SKM-1 treated with dmso at 0.1 percent for 144 hours (cell line): Measurements from ENCODE around the gene PRSS56.

Source experiments
- DNase-seq: peaks from one replicate; lab custom pipeline; 2025; ENCODE audit not compliant: unreplicated experiment; lab: John Stamatoyannopoulos, UW

Gene PRSS56

DNA sequence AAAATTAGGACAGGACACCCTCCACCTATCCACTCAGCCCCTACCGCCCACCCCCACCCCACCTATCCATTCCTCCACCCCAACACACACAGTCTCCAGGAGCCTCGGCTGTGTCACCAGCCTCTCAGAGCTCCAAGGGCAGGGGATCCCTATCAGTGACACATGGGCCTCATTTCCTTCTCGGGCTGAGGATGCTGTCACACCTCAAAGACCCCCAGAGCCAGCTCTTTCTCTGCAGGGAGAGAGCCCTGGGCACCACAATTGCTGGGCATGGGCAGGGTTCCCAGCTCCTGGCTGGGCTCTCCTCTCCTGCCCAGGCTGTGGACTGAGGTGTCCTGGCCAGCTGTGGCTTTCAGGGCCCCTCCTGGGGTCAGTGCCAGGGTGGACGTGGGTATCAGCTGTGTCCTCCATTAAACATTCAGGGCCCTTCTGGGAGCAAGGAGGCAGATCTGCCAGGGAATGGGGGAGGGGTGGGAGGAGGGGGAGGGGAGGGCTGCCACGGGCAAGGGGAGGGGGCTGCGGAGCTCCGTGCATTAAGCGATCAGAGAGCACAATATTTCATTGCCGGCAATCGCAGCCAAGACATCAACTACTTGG, 18.3 kb upstream of the PRSS56 start:
- DNase-seq, result no peak

DNA sequence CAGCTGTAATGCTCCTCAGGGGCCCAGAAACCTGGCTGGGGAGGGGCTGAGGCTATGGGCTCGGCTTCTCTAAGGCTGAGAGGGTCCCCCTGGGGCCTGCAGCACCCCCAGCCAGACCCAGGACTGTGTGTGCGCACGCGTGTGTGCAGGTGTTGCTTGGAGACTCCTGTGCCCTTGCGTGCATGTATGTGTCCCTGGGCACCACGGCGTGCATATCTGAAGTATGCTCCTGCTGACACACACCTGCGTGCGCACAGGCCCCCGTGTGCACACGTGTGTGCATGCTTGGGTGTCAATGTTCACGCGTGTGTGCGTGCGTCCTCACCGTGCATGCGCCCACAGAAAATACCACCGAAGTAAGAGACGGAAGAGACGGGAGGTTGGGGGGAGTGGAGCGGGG, 17.7 kb upstream of the PRSS56 start:
- DNase-seq, result no peak

DNA sequence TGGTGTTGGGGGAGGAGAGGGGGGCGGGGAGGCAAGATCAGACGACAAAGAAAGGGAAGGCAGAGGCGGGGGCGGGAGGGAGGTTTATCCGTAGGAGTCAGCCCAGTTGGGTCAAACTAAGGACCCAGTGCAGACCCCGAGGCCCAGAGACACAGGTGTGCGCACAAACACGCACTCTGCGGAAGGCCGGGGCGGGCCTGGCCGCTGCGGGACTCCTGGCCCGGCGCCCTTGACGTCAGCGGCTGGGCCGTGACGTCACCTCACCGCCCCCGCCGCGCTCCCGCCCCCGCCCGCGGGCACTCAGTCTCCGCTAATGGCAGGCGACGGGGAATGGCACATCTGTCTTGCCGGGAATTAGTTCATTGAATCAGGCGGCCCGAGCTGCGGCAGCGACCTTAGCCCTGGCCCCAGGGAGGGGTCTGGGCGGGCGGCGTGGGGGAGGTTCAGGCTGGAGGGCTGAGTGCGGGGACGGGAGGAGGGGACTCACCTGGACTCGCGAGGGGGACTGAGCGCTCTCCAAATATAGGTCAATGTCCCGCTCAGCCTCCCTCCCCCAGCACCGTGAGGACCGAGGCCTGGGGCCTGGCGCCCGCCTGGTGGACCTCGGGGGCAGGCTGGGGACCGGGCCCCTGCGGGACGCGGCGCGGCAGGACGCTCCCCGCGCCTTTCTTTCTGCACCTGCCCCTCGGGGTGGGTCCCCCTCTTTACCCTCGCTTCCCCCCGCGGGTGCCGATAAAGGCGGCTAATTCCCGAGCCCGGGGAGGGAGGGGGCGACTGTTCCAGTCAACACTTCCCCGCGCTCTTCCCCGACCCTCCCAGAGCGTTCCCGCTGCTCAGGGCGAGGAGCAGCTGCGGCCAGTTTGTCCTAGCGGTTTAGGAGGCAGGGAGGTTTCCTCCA, 17.0 kb upstream of the PRSS56 start:
- no peak for DNase-seq

DNA sequence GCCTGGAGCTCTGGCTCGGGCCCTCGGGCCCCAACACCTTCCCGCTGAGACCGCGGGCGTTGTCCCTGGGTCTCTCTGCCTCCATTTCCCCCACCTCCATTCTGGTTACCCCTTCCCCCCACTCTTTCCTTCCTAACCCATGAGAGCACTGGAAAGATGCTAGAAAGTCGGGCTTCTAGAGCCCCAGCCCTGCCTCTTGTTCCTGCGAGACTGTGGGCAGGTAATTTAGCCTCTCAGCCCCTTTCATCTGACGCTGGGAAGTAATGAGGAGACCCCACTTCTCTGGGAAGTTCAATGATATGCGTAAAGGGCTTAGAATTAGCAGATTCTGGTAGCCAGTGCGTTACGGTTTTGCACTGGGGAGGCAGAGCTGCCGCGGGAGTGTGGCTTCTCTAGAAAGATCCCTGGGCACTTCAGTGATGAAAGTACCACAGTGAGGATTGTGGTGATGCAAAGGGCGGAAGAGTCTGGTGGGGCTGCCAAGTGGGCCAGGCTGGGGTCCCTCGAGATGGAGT, 16.3 kb upstream of the PRSS56 start:
- DNase-seq, result no peak

DNA sequence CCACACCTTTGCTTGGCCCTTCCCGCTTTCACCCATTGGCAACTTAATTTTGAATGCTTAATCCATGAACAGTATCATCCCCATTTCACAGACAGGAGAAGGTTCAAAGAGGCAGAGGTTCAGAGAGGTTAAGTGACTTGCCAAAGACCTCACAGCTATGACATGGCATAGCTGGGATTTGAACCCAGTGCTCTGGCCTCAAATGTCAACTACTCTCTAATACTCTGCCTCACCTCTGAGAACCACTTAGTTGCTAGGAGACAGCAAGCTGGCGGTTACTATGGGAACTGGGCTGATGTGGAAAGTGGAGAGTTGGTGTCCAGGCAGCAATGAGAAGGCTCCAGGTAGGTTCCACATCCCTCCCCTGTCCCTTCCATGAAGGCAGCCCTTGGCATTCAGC, 15.8 kb upstream of the PRSS56 start:
- no peak for DNase-seq

DNA sequence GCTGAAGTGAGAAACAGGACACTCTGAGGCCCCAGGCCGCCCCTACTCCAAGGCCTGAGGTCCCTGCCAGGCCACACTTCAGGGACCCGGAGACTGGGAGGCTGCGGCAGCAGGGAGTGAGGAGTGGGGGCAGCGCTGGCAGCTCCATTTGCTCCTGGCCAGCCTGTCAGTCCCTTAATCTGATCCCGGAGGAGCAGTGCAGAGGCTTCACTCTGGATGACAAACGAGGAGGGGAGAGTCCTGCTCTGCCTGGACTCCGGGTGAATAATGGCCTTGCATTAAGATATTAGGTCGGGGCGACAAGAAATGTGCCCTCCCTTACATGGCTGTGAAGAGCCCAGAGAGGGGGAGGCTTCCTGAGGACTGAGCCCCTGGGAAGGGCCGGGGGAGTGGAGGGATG, 14.3 kb upstream of the PRSS56 start:
- no peak for DNase-seq

DNA sequence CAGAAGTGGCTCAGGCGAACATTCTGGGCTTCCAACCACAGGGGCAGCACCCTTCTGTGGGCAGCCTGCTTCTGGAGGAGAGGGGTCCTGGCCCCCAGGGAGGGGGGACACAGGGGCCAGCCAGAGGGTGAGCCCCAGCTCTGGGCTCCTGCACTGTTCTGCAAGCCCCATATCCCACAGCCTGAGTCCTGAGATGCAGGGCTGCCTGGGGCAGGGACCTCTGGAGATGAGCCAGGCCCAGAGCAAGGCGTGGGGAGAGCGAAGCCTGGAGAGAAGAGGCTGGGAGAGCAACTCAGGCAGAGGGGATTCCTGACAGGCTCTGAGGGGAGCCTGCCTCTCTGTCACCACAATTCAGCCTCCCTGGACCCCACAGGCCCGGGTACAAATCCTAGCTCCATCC, 13.5 kb upstream of the PRSS56 start:
- no peak for DNase-seq

DNA sequence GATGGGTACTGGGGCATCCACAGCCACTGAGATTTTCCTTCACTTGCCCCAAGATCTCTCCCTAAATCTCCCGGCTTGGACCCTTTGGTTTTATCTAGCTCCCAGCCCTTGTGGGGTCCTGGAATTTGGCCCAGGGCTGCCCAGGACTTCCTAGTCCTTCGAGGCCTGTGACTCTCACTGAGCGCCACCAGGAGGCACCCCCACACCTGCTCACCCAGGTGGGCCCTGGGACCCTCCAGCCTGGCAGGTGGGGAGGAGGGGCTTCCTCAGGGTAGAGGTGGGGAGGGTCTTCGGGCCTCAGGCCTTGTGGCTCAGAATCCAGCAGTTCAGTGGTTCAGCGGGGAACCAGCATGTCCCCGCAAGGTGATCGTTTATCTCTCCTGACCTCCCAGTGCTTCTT, 11.9 kb upstream of the PRSS56 start:
- no peak for DNase-seq

DNA sequence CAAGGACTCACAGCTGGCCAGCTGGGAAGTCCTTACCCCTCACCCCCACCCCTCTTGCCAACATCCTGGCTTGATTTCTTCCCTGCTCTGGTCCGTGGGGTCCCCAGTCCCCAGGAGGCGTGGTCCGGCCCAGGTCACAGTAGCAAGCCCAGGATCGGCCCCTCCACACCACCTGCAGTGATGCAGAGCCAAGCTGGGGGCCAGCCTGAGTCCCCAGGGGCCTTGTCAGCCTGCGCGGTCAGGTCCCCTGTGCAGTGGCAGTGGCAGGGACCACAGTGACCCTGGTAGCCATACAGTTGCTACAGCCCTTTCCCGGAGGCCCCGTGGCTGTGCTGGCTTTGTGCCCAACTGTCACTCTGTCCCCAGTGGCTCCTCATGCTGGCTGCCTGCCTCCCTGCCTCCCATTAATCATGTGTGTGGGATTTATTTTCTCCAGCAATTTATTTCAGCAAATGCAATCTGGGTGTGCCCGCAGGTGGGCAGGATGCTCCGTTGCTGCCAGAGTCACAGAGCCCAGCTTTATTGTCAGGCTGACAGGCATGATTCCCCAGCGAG, 8.8 kb upstream of the PRSS56 start:
- DNase-seq, result no peak

DNA sequence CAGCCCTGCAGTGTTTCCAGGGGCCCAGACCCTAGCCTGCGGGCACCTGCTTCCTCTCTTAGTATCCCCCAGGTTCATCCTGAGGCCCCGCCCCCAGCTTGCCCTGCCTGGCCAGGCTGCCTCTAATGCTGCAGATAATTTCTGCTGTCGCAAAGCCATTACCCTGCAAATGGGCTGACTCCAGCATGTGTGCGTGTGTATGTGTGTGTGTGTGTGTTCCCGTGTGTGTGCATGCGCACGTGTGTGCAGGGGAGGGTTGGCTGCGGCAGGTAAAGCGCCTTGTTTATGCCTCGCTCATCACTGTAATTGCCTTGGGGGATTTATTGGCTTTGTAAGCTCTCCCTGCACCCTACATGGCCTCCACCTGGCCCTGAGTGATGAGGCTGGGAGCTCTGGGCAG, 7.6 kb upstream of the PRSS56 start:
- no peak for DNase-seq

DNA sequence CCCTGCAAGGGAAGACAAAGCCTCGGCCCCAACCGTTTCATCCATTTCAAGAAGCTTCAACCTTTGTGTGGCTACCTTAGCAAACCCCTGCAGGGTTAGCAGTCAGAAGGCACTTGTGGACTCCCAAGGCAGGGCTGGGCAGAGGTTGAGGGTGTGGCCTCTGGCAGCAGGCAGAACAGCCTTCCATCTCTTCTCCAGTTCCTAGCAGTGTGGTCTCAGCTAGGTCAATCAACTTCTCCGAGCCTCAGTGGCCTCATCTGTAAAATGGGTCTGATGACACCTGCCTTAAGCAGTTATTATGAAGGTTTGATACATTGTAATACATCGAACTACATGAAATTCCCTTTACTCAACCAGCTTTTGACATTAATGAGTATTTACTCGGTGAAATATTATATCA, 6.8 kb upstream of the PRSS56 start:
- DNase-seq, result no peak

DNA sequence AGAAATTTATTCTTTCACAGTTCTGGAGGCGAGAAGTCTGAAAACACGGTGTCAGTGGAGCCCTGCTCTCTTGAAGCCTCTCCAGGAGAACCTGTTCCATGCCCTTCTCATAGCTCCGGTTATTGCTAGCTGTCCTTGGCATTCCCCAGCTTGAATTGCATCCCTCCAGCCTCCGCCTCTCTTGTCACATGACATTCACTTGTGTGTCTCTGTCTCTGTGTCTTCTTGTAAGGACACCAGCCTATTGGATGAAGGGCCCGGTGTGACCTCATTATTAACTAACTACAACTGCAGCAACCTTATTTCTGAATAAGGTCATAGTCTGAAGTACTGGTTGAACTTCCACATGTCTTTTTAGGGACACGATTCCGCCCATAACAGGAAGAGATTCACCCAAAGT, 4.5 kb upstream of the PRSS56 start:
- no peak for DNase-seq

DNA sequence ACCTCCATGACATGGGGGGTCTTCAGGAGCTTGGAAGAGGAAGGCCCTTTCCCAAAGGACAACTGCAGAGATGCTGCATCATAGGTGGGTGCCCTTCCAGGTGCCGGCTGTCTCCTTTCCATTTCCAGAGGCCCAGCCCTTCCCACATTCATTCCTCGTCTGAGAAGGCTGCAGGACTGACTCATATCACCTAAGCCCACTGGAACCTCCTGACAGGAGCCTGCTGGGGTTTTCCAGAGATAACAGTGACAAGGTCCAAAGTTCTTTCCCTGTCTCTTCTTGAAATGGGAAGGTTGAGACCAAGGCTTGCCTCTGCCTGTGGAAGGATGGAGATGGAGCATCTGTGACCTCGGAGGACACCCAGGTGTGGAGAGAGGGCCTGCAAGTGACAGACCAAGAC, 3.6 kb upstream of the PRSS56 start:
- DNase-seq, result no peak

DNA sequence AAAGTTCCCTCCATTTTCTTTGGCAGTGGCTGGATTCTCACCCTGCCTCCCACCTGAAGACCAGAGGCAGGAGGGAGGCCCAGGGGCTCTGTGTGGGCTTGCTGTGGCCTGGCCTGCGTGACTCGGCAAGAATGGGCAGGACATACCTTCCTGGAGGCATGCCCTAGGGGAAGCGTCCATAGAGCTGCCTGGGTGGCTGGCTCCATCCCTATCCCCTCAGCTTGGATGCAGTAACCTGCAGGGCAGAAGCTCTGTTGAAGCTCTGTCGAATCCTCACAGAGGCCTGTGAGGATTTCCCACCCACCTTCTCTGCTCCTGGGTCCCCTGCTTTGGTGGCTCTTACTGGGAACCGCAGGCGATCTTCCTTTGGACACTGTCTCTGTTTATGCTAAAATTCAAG, 1.3 kb upstream of the PRSS56 start:
- no peak for DNase-seq

DNA sequence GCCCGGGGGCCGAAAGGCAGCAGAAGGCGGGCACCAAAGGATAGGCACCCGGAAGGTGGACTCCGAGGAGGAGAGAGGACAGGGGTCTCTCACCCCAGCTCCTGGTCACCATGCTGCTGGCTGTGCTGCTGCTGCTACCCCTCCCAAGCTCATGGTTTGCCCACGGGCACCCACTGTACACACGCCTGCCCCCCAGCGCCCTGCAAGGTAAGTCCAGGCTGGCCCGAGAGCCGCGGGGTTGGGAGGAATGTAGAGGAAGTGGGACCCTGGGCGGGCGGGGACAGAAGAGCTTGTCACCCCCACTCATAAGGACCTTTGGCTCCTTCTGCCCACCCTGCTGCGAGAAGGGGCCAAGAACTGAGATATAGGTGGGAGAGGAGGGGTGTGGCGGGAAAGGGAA, 301 bp downstream of the PRSS56 start:
- no peak for DNase-seq

DNA sequence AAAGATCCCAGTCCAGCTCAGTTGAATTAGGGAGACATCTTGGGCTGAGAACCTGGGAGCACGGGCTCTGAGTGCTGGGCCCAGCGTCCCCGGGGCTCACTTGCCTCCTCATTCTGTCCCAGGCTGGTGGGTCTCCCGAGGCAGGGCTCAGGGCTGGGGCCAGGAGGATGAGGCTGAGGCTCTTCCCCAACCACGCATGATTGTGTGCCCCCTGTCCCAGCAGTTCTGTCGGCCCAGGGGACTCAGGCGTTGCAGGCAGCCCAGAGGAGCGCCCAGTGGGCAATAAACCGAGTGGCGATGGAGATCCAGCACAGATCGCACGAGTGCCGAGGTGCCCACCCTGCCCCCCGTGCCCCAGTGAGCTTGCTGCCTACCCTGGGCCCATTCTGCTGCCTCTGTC, 910 bp downstream of the PRSS56 start:
- DNase-seq, result no peak

DNA sequence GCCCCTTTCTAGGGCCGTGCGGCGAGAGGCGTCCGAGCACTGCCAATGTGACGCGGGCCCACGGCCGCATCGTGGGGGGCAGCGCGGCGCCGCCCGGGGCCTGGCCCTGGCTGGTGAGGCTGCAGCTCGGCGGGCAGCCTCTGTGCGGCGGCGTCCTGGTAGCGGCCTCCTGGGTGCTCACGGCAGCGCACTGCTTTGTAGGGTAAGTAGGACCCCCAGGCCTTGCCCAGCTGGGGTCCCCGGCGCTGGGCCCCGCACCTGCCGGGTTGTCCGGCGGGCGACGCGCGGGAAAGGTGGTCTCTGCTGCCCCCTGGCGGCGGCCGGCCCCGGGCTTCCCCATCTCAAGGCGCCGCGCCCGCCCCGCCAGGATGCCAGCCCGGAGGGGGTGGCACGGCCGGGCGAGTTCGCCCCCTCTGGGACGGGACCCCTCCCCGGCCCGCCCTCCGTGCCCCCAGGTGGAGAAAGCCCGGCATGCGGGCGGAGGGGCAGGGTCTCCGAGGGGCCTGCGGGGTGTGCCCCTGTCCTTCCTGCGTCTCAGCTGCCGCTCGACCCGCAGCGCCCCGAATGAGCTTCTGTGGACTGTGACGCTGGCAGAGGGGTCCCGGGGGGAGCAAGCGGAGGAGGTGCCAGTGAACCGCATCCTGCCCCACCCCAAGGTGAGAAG, 1.9 kb downstream of the PRSS56 start:
- peak; percentile 11 for DNase-seq

DNA sequence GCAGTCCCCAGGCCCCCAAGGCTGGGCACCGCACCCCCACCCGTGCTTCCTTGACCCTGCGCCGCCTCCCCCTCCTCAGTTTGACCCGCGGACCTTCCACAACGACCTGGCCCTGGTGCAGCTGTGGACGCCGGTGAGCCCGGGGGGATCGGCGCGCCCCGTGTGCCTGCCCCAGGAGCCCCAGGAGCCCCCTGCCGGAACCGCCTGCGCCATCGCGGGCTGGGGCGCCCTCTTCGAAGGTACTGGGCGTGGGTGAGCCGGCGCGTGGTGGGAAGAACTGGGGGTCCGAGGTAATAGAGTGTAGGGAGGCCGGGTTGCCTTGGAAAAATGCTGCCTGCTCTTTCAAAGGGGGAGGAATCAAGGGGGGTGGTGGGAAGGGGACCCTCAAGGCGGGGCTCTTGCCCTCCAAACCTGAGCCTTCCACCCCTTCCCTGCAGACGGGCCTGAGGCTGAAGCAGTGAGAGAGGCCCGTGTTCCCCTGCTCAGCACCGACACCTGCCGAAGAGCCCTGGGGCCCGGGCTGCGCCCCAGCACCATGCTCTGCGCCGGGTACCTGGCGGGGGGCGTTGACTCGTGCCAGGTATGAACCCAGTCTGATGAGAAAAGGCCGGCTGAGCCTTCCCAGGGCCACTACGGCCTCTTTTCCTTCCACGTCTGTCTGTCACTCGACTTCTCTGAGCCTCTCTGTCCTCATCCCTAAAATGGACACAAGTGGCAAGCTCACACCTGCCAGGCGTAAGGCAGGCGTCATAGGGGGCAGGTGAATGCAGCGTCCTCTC, 2.6 kb downstream of the PRSS56 start:
- DNase-seq, result no peak

DNA sequence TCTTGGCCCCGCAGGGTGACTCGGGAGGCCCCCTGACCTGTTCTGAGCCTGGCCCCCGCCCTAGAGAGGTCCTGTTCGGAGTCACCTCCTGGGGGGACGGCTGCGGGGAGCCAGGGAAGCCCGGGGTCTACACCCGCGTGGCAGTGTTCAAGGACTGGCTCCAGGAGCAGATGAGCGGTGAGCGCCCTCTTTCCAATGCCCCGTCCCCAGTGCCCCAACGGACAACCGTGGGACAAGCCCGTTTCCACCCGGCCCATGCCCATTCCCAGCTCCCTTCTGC, 3.2 kb downstream of the PRSS56 start:
- no peak for DNase-seq

DNA sequence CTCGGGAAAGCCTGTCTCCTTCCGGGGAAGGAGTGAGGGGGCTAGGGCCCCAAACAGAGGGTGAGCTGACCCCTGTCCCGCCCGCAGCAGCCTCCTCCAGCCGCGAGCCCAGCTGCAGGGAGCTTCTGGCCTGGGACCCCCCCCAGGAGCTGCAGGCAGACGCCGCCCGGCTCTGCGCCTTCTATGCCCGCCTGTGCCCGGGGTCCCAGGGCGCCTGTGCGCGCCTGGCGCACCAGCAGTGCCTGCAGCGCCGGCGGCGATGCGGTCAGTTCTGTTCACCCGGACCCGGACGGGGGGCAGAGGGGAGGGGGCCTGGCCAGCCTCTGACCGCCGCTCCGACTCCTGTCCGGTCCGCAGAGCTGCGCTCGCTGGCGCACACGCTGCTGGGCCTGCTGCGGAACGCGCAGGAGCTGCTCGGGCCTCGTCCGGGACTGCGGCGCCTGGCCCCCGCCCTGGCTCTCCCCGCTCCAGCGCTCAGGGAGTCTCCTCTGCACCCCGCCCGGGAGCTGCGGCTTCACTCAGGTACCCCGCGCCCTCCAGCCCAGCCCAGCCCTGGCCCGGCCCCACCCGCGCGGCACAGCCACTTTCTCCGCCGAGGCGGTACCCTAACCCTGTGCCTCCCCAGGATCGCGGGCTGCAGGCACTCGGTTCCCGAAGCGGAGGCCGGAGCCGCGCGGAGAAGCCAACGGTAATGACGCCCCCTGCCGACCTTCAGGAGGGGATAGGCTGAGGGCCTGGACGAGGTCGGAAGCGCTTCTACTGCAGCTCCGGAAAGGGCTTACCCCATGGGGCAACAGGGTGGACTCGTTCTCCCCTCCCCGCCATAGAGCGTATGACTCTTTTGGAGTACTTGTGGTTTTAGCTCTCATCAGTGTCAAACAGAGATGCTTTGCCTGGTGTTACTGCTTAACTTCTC, 3.8 kb downstream of the PRSS56 start:
- DNase-seq, result peak; percentile 26
